ENCODE measurements around the gene CRYBB3. TPM values are rescaled to one million over a fixed set of nuclear protein-coding genes. Genes with fewer than 3 reads are reported as not detected.

Gene CRYBB3
- total RNA-seq, 1 experiment from 2014 or later = 0.39 TPM

DNA sequence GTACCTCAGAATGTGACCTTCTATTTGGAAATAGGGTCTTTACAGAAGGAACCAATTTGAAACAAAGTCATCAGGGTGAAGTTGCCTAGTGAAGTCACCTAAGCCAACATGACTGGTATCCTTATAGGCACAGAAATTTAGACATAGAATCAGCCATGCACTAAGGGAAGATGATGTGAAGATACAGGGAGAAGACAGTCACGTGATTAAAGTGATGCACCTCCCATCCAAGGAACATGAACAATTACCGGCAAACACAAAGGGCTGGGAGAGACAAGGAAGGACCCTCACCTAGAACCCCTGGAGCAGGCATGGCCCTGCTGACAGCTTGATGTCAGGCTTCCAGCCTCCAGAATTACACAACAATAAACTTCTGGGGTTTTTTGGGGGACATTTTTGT lies 16.6 kb downstream of the CRYBB3 start:
- no peak overlapping the region for H2AFZ ChIP-seq (ENCODE audit: low read length)
- no peak overlapping the region for H4K8ac ChIP-seq (replicated peaks; ENCODE audit: insufficient read length, low read depth, low read length)
- H3K79me2 ChIP-seq (ENCODE audit: insufficient read depth, low read length) = no peaks in the 10 kb centered on the region
- peaks cover 15 to 16% of the 10 kb centered on the region in 2 experiments; a peak in 4 of 5 replicates for H3K9me3 Mint-ChIP-seq
- H2BK12ac ChIP-seq (ENCODE audit: insufficient read length, low read depth, low read length) = no peak overlapping the region
- no peak overlapping the region for H2BK5ac ChIP-seq (ENCODE audit: insufficient read length, low read length)
- no peak overlapping the region for H2AK5ac ChIP-seq (ENCODE audit: insufficient read length, low read length)
- no peak overlapping the region for H3K23ac ChIP-seq (ENCODE audit: insufficient read length, low read depth, low read length)
- H3K4me1 Mint-ChIP-seq = no peaks in the 10 kb centered on the region
- DNase-seq = no peak
- H4K20me1 ChIP-seq (ENCODE audit: control insufficient read depth, insufficient read depth, insufficient read length) = no peaks in the 10 kb centered on the region
- no peaks in the 10 kb centered on the region for H3K4me1 ChIP-seq (ENCODE audit: insufficient read depth, low read length)
- H4K5ac ChIP-seq (ENCODE audit: insufficient read length, low read depth, low read length) = no peak overlapping the region
- H3K79me1 ChIP-seq (ENCODE audit: insufficient read depth, low read depth, low read length, poor library complexity, severe bottlenecking) = no peaks in the 10 kb centered on the region
- H2BK15ac ChIP-seq (ENCODE audit: low read depth, low read length) = no peak overlapping the region
- H4K91ac ChIP-seq (ENCODE audit: insufficient read length, low read depth, low read length) = no peak overlapping the region
- no peaks in the 10 kb centered on the region for H3K27me3 ChIP-seq (ENCODE audit: insufficient read depth, low read length)
- no peaks in the 10 kb centered on the region for H3K23me2 ChIP-seq (ENCODE audit: insufficient read length, low read depth, low read length, poor library complexity, severe bottlenecking)
- no peak overlapping the region for H3K4ac ChIP-seq (ENCODE audit: low read depth, low read length)
- WGBS (ENCODE audit: extremely low coverage, insufficient read length, low lambda C conversion rate) = no CpG with 5 or more reads among the region's 2 CpGs
- H3K4me3 Mint-ChIP-seq = no peak overlapping the region
- H3K27me3 Mint-ChIP-seq (ENCODE audit: low read depth) = peaks cover 37% of the 10 kb centered on the region
- H2BK20ac ChIP-seq (ENCODE audit: low read depth, low read length, poor library complexity, severe bottlenecking) = no peak overlapping the region
- no peak overlapping the region for H2BK120ac ChIP-seq (ENCODE audit: low read depth, low read length, poor library complexity, severe bottlenecking)
- TF ChIP-seq, protein P1, sequence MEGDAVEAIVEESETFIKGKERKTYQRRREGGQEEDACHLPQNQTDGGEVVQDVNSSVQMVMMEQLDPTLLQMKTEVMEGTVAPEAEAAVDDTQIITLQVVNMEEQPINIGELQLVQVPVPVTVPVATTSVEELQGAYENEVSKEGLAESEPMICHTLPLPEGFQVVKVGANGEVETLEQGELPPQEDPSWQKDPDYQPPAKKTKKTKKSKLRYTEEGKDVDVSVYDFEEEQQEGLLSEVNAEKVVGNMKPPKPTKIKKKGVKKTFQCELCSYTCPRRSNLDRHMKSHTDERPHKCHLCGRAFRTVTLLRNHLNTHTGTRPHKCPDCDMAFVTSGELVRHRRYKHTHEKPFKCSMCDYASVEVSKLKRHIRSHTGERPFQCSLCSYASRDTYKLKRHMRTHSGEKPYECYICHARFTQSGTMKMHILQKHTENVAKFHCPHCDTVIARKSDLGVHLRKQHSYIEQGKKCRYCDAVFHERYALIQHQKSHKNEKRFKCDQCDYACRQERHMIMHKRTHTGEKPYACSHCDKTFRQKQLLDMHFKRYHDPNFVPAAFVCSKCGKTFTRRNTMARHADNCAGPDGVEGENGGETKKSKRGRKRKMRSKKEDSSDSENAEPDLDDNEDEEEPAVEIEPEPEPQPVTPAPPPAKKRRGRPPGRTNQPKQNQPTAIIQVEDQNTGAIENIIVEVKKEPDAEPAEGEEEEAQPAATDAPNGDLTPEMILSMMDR (conservative IDR thresholded peaks at IDR 0.05) = no peak
- H3K36me3 Mint-ChIP-seq (ENCODE audit: insufficient read depth in 1 of 3, low read depth in 3 of 3) = peaks cover 5 to 9% (median 5%) of the 10 kb centered on the region in 3 experiments; a peak in 6 of 7 replicates
- no peak overlapping the region for H3K14ac ChIP-seq (ENCODE audit: insufficient read depth, low read length)
- H3T11ph ChIP-seq (ENCODE audit: low read length) = no peak overlapping the region
- H3K27ac Mint-ChIP-seq = no peak overlapping the region
- no peak overlapping the region for H3K4me2 ChIP-seq (ENCODE audit: insufficient read depth, insufficient read length, low read length)
- no peak overlapping the region for H3K18ac ChIP-seq (ENCODE audit: insufficient read length, low read depth, low read length)
- no peak overlapping the region for H3K9ac ChIP-seq (ENCODE audit: extremely low read depth, insufficient read length, low read length)
- H3K56ac ChIP-seq (ENCODE audit: insufficient read length, low read depth, low read length) = no peak overlapping the region
- H3K9me3 ChIP-seq (ENCODE audit: control insufficient read depth, low read depth, low read length) = no peaks in the 10 kb centered on the region
- no peak overlapping the region for H3K27ac ChIP-seq (ENCODE audit: insufficient read length, low read depth, low read length)

Measured in H9 (cell line).